Measurements from ENCODE around the gene ASB6. TPM values are rescaled to one million over a fixed set of nuclear protein-coding genes. Genes with fewer than 3 reads are reported as not detected.

ASB6 gene
- total RNA-seq, 1 experiment from 2014 or later, result 17.4 TPM

- POLR2A ChIA-PET, result no interaction called here
- TF ChIP-seq CTCF (IDR thresholded peaks at IDR 0.05; ENCODE audit: insufficient read depth in 1 of 2, low read depth in 1 of 2, low read length in 1 of 2, severe bottlenecking in 1 of 2, unreplicated experiment in 1 of 2), result no peak
- no peaks in the 10 kb centered on the region for H3K9me3 ChIP-seq
- no TSS peak for BruUV-seq (replicated peaks)
- Mint-ChIP-seq H3K27me3 (ENCODE audit: insufficient read depth, unreplicated experiment) (peaks cover 8% of the 10 kb centered on the region), H3K36me3 (ENCODE audit: insufficient read depth, unreplicated experiment) (no peaks in the 10 kb centered on the region), H3K4me3 (ENCODE audit: unreplicated experiment) (no peak overlapping the region), H3K4me1 (ENCODE audit: low read depth, unreplicated experiment) (no peaks in the 10 kb centered on the region), H3K9me3 (ENCODE audit: unreplicated experiment) (no peaks in the 10 kb centered on the region), H3K27ac (ENCODE audit: unreplicated experiment) (no peak overlapping the region)
- H3K36me3 ChIP-seq (ENCODE audit: control insufficient read depth, insufficient read depth, low read length), result no peaks in the 10 kb centered on the region
- no peaks in the 10 kb centered on the region for H3K4me1 ChIP-seq
- no peak for DNase-seq
- CTCF ChIA-PET, result interaction anchor here (0.6 kb wide), 1 partner anchor 717 kb away, joined by 3 read pairs; no protein-coding TSS in a partner anchor
- no peaks in the 10 kb centered on the region for H3K27me3 ChIP-seq (replicated peaks; ENCODE audit: control insufficient read depth, insufficient read depth, low read length)
- no peak overlapping the region for H3K4me3 ChIP-seq (ENCODE audit: low read depth, low read length)
- intact Hi-C loops (cut with micrococcal nuclease; ENCODE audit: unreplicated experiment), result no loop called here
Measured at GRCh38 chr9:129674229-129674628, 32.3 kb upstream of the ASB6 start.

GRCh38 chr9:129673602-129674001, 31.7 kb upstream of the ASB6 start:
- ChIA-PET CTCF (no interaction called here), POLR2A (no interaction called here)
- H3K4me3 Mint-ChIP-seq (ENCODE audit: unreplicated experiment), result no peak overlapping the region
- no peaks in the 10 kb centered on the region for H3K4me1 Mint-ChIP-seq (ENCODE audit: low read depth, unreplicated experiment)
- DNase-seq, result no peak
- no peaks in the 10 kb centered on the region for H3K36me3 Mint-ChIP-seq (ENCODE audit: insufficient read depth, unreplicated experiment)
- H3K27me3 ChIP-seq (replicated peaks; ENCODE audit: control insufficient read depth, insufficient read depth, low read length), result no peaks in the 10 kb centered on the region
- TF ChIP-seq CTCF (IDR thresholded peaks at IDR 0.05; ENCODE audit: insufficient read depth in 1 of 2, low read depth in 1 of 2, low read length in 1 of 2, severe bottlenecking in 1 of 2, unreplicated experiment in 1 of 2), result no peak
- H3K27me3 Mint-ChIP-seq (ENCODE audit: insufficient read depth, unreplicated experiment), result peaks cover 8% of the 10 kb centered on the region
- no peaks in the 10 kb centered on the region for H3K36me3 ChIP-seq (ENCODE audit: control insufficient read depth, insufficient read depth, low read length)
- H3K4me3 ChIP-seq (ENCODE audit: low read depth, low read length), result no peak overlapping the region
- no peaks in the 10 kb centered on the region for H3K4me1 ChIP-seq
- no peaks in the 10 kb centered on the region for H3K9me3 ChIP-seq
- H3K27ac Mint-ChIP-seq (ENCODE audit: unreplicated experiment), result no peak overlapping the region
- intact Hi-C loops (cut with micrococcal nuclease; ENCODE audit: unreplicated experiment), result no loop called here
- no peaks in the 10 kb centered on the region for H3K9me3 Mint-ChIP-seq (ENCODE audit: unreplicated experiment)
- no TSS peak for BruUV-seq (replicated peaks)

GRCh38 chr9:129672702-129673101, 30.8 kb upstream of the ASB6 start:
- Histone ChIP-seq H3K9me3 (no peaks in the 10 kb centered on the region), H3K27me3 (replicated peaks; ENCODE audit: control insufficient read depth, insufficient read depth, low read length) (no peaks in the 10 kb centered on the region; the same call in 1 of the 2 replicates), H3K36me3 (ENCODE audit: control insufficient read depth, insufficient read depth, low read length) (no peaks in the 10 kb centered on the region), H3K4me1 (no peaks in the 10 kb centered on the region), H3K4me3 (ENCODE audit: low read depth, low read length) (no peak overlapping the region)
- DNase-seq, result no peak
- no peak for TF ChIP-seq CTCF (IDR thresholded peaks at IDR 0.05; ENCODE audit: insufficient read depth in 1 of 2, low read depth in 1 of 2, low read length in 1 of 2, severe bottlenecking in 1 of 2, unreplicated experiment in 1 of 2)
- CTCF ChIA-PET, result no interaction called here
- POLR2A ChIA-PET, result no interaction called here
- BruUV-seq (replicated peaks), result no TSS peak
- no peaks in the 10 kb centered on the region for H3K4me1 Mint-ChIP-seq (ENCODE audit: low read depth, unreplicated experiment)
- H3K4me3 Mint-ChIP-seq (ENCODE audit: unreplicated experiment), result no peak overlapping the region
- no peaks in the 10 kb centered on the region for H3K9me3 Mint-ChIP-seq (ENCODE audit: unreplicated experiment)
- H3K27ac Mint-ChIP-seq (ENCODE audit: unreplicated experiment), result no peak overlapping the region
- H3K27me3 Mint-ChIP-seq (ENCODE audit: insufficient read depth, unreplicated experiment), result peaks cover 8% of the 10 kb centered on the region
- H3K36me3 Mint-ChIP-seq (ENCODE audit: insufficient read depth, unreplicated experiment), result no peaks in the 10 kb centered on the region
- intact Hi-C loops (cut with micrococcal nuclease; ENCODE audit: unreplicated experiment), result no loop called here

Data from Caco-2 (cell line).